HCT116 (cell line): ENCODE data around the gene CSRP3. TPM values are rescaled to one million over a fixed set of nuclear protein-coding genes. Genes with fewer than 3 reads are reported as not detected.

Experiments
- ATAC-seq: fragments of 200-7000 bp; cut with Tn5 transposase; 2 replicates; pipeline ENCODE4 v1.9.1; 2020; ENCODE audit warnings: mild to moderate bottlenecking, moderate library complexity
- BruUV-seq: library from RNA; stranded (reverse); fragments of 400-500 nt; replicated peaks from 2 replicates; lab custom pipeline; 2021; lab: Mats Ljungman, UMichigan
- CTCF ChIA-PET: fragments of 300-600 bp; sonication (Branson Sonifier 250); formaldehyde crosslinking; loops from one replicate; lab custom pipeline; 2021; ENCODE audit warnings: antibody characterized with exemption; lab: Charles Lee
- POLR2A ChIA-PET: fragments of 300-600, 350-600 bp; sonication (Branson Sonifier 250); formaldehyde crosslinking; loops from one replicate; lab custom pipeline; 2021; ENCODE audit warnings: antibody characterized with exemption; lab: Charles Lee
- RAD21 ChIA-PET, 2 experiments: fragments of 300-600 bp; sonication (Branson Sonifier 250); formaldehyde crosslinking; loops; one replicate each; lab custom pipeline; 2023; ENCODE audit warnings: low total read pairs in 2 of 2; ENCODE audit not compliant: uncharacterized antibody in 2 of 2, unreplicated experiment in 2 of 2, low non-redundant PET in 1 of 2; lab: Charles Lee
- DNase-seq: peaks from one replicate; pipeline ENCODE4 v3.0.0-alpha.2; 2010; ENCODE audit warnings: low read depth, low spot score
- H2AFZ ChIP-seq: fragments of 200-600 bp; shearing (Covaris generic), sonication (generic); 2 replicates; pipeline ENCODE4 v1.6.1; 2017; ENCODE audit warnings: low read depth, mixed run types, mixed read lengths, antibody characterized with exemption, low read length; ENCODE audit not compliant: poor library complexity, severe bottlenecking
- H3K27ac ChIP-seq: 2 replicates; pipeline ENCODE4 v1.5.1; 2012; ENCODE audit warnings: low read depth, low read length
- H3K27me3 ChIP-seq: fragments of 200-600 bp; sonication (generic); 2 replicates; pipeline ENCODE4 v1.6.1; 2016; ENCODE audit warnings: mixed run types, low read length, mixed read lengths; ENCODE audit not compliant: insufficient read depth
- H3K36me3 ChIP-seq, 2 experiments: fragments of 200-500 bp in 1 of 2; fragments of 200-600 bp in 1 of 2; sonication (Bioruptor generic) in 1 of 2; sonication (generic) in 1 of 2; 2 replicates each; pipeline versions ENCODE4 v1.5.1 to v1.6.1; 2014 to 2016; ENCODE audit warnings: low read length in 2 of 2, inconsistent platforms in 1 of 2, mixed read lengths in 1 of 2, mixed run types in 1 of 2; ENCODE audit not compliant: insufficient read depth in 2 of 2, control insufficient read depth in 1 of 2
- H3K4me1 ChIP-seq, 2 experiments: fragments of 200-600 bp in 1 of 2; sonication (generic) in 1 of 2; 2 replicates each; pipeline versions ENCODE4 v1.5.1 to v1.6.1; 2012 to 2017; ENCODE audit warnings: low read length in 2 of 2, inconsistent platforms in 1 of 2, mild to moderate bottlenecking in 1 of 2, mixed read lengths in 1 of 2, mixed run types in 1 of 2, moderate library complexity in 1 of 2; ENCODE audit not compliant: insufficient read depth in 2 of 2, control insufficient read depth in 1 of 2
- H3K4me2 ChIP-seq: fragments of 200-600 bp; sonication (generic); 2 replicates; pipeline ENCODE4 v1.6.1; 2017; ENCODE audit warnings: mixed run types, low read length, mixed read lengths
- H3K4me3 ChIP-seq, 2 experiments: fragments of 200-600 bp in 1 of 2; sonication (generic) in 1 of 2; replicated peaks in 1 of 2; 2 replicates each; pipeline ENCODE4 v1.5.1; 2011 to 2016; ENCODE audit warnings: low read length in 2 of 2, control low read depth in 1 of 2, low read depth in 1 of 2, mild to moderate bottlenecking in 1 of 2, mixed read lengths in 1 of 2, mixed run types in 1 of 2
- H3K79me2 ChIP-seq: fragments of 200-600 bp; sonication (generic); 2 replicates; pipeline ENCODE4 v1.6.1; 2017; ENCODE audit warnings: mild to moderate bottlenecking, mixed run types, low read length, moderate library complexity, mixed read lengths; ENCODE audit not compliant: insufficient read depth
- H3K9ac ChIP-seq: fragments of 200-600 bp; sonication (generic); 2 replicates; pipeline ENCODE4 v1.6.1; 2016; ENCODE audit warnings: low read length, mixed read lengths
- H3K9me2 ChIP-seq: fragments of 200-600 bp; sonication (generic), shearing (Covaris generic); 2 replicates; pipeline ENCODE4 v1.6.1; 2017; ENCODE audit warnings: mixed run types, mild to moderate bottlenecking, moderate library complexity; ENCODE audit not compliant: insufficient read depth
- H3K9me3 ChIP-seq, 2 experiments: fragments of 200-500 bp in 1 of 2; fragments of 200-600 bp in 1 of 2; sonication (Bioruptor generic) in 1 of 2; sonication (generic) in 1 of 2; 2 replicates each; pipeline ENCODE4 v1.6.1; 2014 to 2017; ENCODE audit warnings: low read length in 2 of 2, mixed read lengths in 2 of 2, inconsistent platforms in 1 of 2, low read depth in 1 of 2, mild to moderate bottlenecking in 1 of 2, mixed run types in 1 of 2, moderate library complexity in 1 of 2; ENCODE audit not compliant: control insufficient read depth in 1 of 2, insufficient read depth in 1 of 2
- H4K20me1 ChIP-seq: fragments of 200-600 bp; sonication (generic), shearing (Covaris generic); 2 replicates; pipeline ENCODE4 v1.6.1; 2017; ENCODE audit warnings: mixed run types, mild to moderate bottlenecking, moderate library complexity; ENCODE audit not compliant: insufficient read depth
- CBX3 ChIP-seq: IDR thresholded peaks from 2 replicates; pipeline ENCODE4 v1.6.1; 2012; ENCODE audit warnings: low read depth
- ELF1 ChIP-seq: IDR thresholded peaks from 2 replicates; pipeline ENCODE4 v1.6.1; 2012; ENCODE audit warnings: low read depth, borderline replicate concordance
- EZH2phosphoT487 ChIP-seq: fragments of 200-600 bp; IDR thresholded peaks from 2 replicates; pipeline ENCODE4 v1.6.1; 2018; ENCODE audit warnings: antibody characterized with exemption, borderline replicate concordance
- JUND ChIP-seq: IDR thresholded peaks from 2 replicates; pipeline ENCODE4 v1.6.1; 2012
- POLR2AphosphoS5 ChIP-seq: IDR thresholded peaks from 2 replicates; pipeline ENCODE4 v1.6.1; 2011; ENCODE audit warnings: mild to moderate bottlenecking, low read depth, low read length, moderate library complexity
- SP1 ChIP-seq: IDR thresholded peaks from 2 replicates; pipeline ENCODE4 v1.6.1; 2012; ENCODE audit warnings: low read depth
- TCF7L2 ChIP-seq: IDR thresholded peaks from 2 replicates; pipeline ENCODE4 v1.7.0; 2011; ENCODE audit warnings: borderline replicate concordance, inconsistent platforms; ENCODE audit not compliant: insufficient read depth, insufficient read length; ENCODE audit errors: extremely low read depth
- YY1 ChIP-seq: IDR thresholded peaks from 2 replicates; pipeline ENCODE4 v1.6.1; 2011; ENCODE audit warnings: low read length, low read depth, moderate library complexity, mild to moderate bottlenecking; ENCODE audit not compliant: insufficient replicate concordance; ENCODE audit errors: extremely low read depth
- ZFX ChIP-seq: fragments of 450-650 bp; IDR thresholded peaks from 2 replicates; pipeline ENCODE4 v1.6.1; 2017
- intact Hi-C: fragments of 100-400 bp; cut with micrococcal nuclease; formaldehyde crosslinking; loops from 2 replicates; pipeline ENCODE4 v1.10.0; 2022
- total RNA-seq: library from RNA; stranded (reverse); gene quantifications from one replicate; pipeline ENCODE4 v1.2.1, GENCODE V29; 2021; ENCODE audit not compliant: unreplicated experiment
- TF ChIP-seq, protein P1 (sequence below): IDR thresholded peaks from 2 replicates; pipeline ENCODE4 v1.6.1; 2012
- TF ChIP-seq, protein P2 (sequence below): IDR thresholded peaks from 2 replicates; pipeline ENCODE4 v1.6.1; 2012
- TF ChIP-seq, protein P3 (sequence below), 3 experiments: fragments of 200-600 bp in 1 of 3; sonication (generic) in 1 of 3; IDR thresholded peaks in 2 of 3; conservative IDR thresholded peaks in 1 of 3; 2 replicates each; pipeline ENCODE4 v1.5.1; 2012 to 2017; ENCODE audit warnings: low read depth in 2 of 3, low read length in 2 of 3, antibody characterized with exemption in 1 of 3, borderline replicate concordance in 1 of 3, control low read depth in 1 of 3, mild to moderate bottlenecking in 1 of 3, mixed read lengths in 1 of 3, mixed run types in 1 of 3, moderate library complexity in 1 of 3; ENCODE audit not compliant: insufficient read depth in 1 of 3
- TF ChIP-seq, protein P4 (sequence below): IDR thresholded peaks from 2 replicates; pipeline ENCODE4 v1.6.1; 2012; ENCODE audit warnings: low read depth

Gene CSRP3
- total RNA-seq, 1 experiment from 2014 or later, result not detected

DNA sequence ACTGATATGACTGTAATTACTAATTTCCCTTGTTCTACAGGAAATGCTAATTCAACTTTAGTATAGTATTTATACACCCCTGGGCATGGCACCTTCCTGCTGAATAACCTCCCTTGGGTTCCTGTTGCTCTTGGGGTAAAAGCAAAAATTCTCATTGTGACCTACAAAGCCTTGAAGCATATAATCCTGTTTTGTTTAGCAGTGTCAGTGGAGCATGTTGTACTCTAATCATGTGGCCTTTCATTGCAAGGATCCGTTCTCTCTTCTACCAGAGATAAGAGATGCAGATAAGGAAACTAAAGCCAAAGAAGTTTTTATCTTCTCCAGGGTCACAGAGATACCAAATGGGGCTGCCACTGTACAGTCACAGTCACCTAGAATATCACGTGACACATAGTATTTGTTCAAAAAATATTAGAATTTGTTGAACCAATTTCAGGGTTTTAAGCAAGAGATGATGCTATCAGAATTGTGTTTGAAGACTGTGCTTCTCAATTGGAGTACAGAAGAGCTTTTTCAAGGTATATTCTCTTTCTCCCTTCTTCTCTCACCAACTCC is 25.1 kb downstream of the CSRP3 start:
- no TSS peak for BruUV-seq
- RAD21 ChIA-PET, result no interaction called here

More for the DNA sequence above, 25.1 kb downstream of the CSRP3 start:
- TF ChIP-seq SP1, result no peak
- TF ChIP-seq EZH2phosphoT487, result no peak
- no peak for TF ChIP-seq YY1
- no peak for TF ChIP-seq ELF1
- TF ChIP-seq ZFX, result no peak
- TF ChIP-seq, protein P1, sequence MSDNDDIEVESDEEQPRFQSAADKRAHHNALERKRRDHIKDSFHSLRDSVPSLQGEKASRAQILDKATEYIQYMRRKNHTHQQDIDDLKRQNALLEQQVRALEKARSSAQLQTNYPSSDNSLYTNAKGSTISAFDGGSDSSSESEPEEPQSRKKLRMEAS, result no peak
- TF ChIP-seq, protein P2, sequence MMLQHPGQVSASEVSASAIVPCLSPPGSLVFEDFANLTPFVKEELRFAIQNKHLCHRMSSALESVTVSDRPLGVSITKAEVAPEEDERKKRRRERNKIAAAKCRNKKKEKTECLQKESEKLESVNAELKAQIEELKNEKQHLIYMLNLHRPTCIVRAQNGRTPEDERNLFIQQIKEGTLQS, result no peak
- no peak for TF ChIP-seq TCF7L2
- no peak for TF ChIP-seq CBX3
- no peak for TF ChIP-seq JUND
- TF ChIP-seq, protein P3, sequence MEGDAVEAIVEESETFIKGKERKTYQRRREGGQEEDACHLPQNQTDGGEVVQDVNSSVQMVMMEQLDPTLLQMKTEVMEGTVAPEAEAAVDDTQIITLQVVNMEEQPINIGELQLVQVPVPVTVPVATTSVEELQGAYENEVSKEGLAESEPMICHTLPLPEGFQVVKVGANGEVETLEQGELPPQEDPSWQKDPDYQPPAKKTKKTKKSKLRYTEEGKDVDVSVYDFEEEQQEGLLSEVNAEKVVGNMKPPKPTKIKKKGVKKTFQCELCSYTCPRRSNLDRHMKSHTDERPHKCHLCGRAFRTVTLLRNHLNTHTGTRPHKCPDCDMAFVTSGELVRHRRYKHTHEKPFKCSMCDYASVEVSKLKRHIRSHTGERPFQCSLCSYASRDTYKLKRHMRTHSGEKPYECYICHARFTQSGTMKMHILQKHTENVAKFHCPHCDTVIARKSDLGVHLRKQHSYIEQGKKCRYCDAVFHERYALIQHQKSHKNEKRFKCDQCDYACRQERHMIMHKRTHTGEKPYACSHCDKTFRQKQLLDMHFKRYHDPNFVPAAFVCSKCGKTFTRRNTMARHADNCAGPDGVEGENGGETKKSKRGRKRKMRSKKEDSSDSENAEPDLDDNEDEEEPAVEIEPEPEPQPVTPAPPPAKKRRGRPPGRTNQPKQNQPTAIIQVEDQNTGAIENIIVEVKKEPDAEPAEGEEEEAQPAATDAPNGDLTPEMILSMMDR (IDR thresholded peaks at IDR 0.05 in 2 of 3, conservative IDR thresholded peaks at IDR 0.05 in 1 of 3; ENCODE audit: borderline replicate concordance in 1 of 3, insufficient read depth in 1 of 3, low read depth in 2 of 3, low read length in 2 of 3), result no peak
- TF ChIP-seq, protein P4, sequence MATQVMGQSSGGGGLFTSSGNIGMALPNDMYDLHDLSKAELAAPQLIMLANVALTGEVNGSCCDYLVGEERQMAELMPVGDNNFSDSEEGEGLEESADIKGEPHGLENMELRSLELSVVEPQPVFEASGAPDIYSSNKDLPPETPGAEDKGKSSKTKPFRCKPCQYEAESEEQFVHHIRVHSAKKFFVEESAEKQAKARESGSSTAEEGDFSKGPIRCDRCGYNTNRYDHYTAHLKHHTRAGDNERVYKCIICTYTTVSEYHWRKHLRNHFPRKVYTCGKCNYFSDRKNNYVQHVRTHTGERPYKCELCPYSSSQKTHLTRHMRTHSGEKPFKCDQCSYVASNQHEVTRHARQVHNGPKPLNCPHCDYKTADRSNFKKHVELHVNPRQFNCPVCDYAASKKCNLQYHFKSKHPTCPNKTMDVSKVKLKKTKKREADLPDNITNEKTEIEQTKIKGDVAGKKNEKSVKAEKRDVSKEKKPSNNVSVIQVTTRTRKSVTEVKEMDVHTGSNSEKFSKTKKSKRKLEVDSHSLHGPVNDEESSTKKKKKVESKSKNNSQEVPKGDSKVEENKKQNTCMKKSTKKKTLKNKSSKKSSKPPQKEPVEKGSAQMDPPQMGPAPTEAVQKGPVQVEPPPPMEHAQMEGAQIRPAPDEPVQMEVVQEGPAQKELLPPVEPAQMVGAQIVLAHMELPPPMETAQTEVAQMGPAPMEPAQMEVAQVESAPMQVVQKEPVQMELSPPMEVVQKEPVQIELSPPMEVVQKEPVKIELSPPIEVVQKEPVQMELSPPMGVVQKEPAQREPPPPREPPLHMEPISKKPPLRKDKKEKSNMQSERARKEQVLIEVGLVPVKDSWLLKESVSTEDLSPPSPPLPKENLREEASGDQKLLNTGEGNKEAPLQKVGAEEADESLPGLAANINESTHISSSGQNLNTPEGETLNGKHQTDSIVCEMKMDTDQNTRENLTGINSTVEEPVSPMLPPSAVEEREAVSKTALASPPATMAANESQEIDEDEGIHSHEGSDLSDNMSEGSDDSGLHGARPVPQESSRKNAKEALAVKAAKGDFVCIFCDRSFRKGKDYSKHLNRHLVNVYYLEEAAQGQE, result no peak
- TF ChIP-seq POLR2AphosphoS5, result no peak
- Histone ChIP-seq H3K27ac (no peak overlapping the region), H3K27me3 (no peaks in the 10 kb centered on the region), H4K20me1 (no peaks in the 10 kb centered on the region), H3K9me3 (no peaks in the 10 kb centered on the region), H3K9me2 (no peaks in the 10 kb centered on the region), H2AFZ (no peak overlapping the region), H3K4me1 (no peaks in the 10 kb centered on the region), H3K36me3 (peaks cover 2 to 4% of the 10 kb centered on the region in 2 experiments; a peak in 1 of 4 replicates), H3K9ac (no peak overlapping the region), H3K4me3 (no peak overlapping the region), H3K79me2 (no peaks in the 10 kb centered on the region), H3K4me2 (no peak overlapping the region)
- ChIA-PET POLR2A (no interaction called here), CTCF (no interaction called here)
- no peak for ATAC-seq
- no peak for DNase-seq
- intact Hi-C loops, result no loop called here
